Psoas muscle (tissue), 8 donors: Measurements from ENCODE around the gene PURA. TPM values are rescaled to one million over a fixed set of nuclear protein-coding genes. Genes with fewer than 3 reads are reported as not detected.

Experiments
- ATAC-seq, 4 donors: fragments of 200-7000 bp; cut with Tn5 transposase; one replicate each; pipeline ENCODE4 v1.9.1; 2020; ENCODE audit warnings: moderate library complexity in 3 of 4, mild to moderate bottlenecking in 2 of 4
- DNase-seq, 2 donors: peaks; one replicate each; pipeline ENCODE4 v3.0.0-alpha.2; 2020
- H3K27ac ChIP-seq: fragments of 200-600 bp; one replicate; pipeline ENCODE4 v1.8.0; 2022
- H3K27me3 ChIP-seq, 3 donors: fragments of 200-600 bp in 1 of 3; one replicate each; pipeline versions ENCODE4 v1.6.1 to v1.8.0; 2013 to 2022; ENCODE audit warnings: low read length in 2 of 3, mild to moderate bottlenecking in 2 of 3, moderate library complexity in 1 of 3; ENCODE audit not compliant: insufficient read depth in 3 of 3
- H3K36me3 ChIP-seq, 2 donors: fragments of 200-600 bp in 1 of 2; one replicate each; pipeline versions ENCODE4 v1.6.1 to v1.8.0; 2013 to 2022; ENCODE audit warnings: low read depth in 1 of 2, mild to moderate bottlenecking in 1 of 2, moderate library complexity in 1 of 2; ENCODE audit not compliant: insufficient read depth in 1 of 2
- H3K4me1 ChIP-seq: fragments of 200-600 bp; one replicate; pipeline ENCODE4 v1.8.0; 2022
- H3K4me3 ChIP-seq: fragments of 200-600 bp; one replicate; pipeline ENCODE4 v1.8.0; 2022; ENCODE audit warnings: mild to moderate bottlenecking
- H3K9me3 ChIP-seq: fragments of 200-600 bp; one replicate; pipeline ENCODE4 v1.8.0; 2022
- CTCF ChIP-seq: fragments of 200-600 bp; IDR thresholded peaks from one replicate; pipeline ENCODE4 v1.8.0; 2022; ENCODE audit warnings: antibody characterized with exemption
- WGBS, 3 donors: extraction: QIAGEN DNeasy Blood & Tissue Kit; methylation state at CpG; one replicate each; pipeline versions ENCODE4 v1.1.6 to v1.1.7; 2013; 5-methylcytosine and 5-hydroxymethylcytosine counted together
- intact Hi-C, 2 donors: fragments of 100-400 bp; cut with DNase I; formaldehyde crosslinking; loops; one replicate each; pipeline versions ENCODE4 v1.11.0 to v1.14.2; 2022
- polyA plus RNA-seq, 3 donors: library from polyadenylated mRNA; stranded (reverse); fragments of 200-250 nt; gene quantifications; one replicate each; pipeline ENCODE4 v1.2.3, GENCODE V29; 2013
- total RNA-seq, 4 donors: library from RNA; stranded (reverse); fragmentation: NEBNext Ultra II Directional in 2 of 4; extraction: Animal tissue kit (Norgen Biotek cat#: 25700) in 2 of 4; gene quantifications; one replicate each; pipeline versions ENCODE4 v1.2.1 to v1.2.4, GENCODE V29; 2021 to 2023
- donor health status: healthy with polysubstance abuse.
- donor health status: DM: no; HTN: no; CAD: no; lungs with moderate emphysema.
- donor health status: Bipolar disorder and iron deficiency.
- donor health status: healthy.
- donor health status: DM: yes; HTN: yes; CAD: no.
- donor health status: DM: no; HTN: no; CAD: no.
- donor health status: DM: no; HTN: no; CAD: no.
- donor health status: DM: yes; HTN: yes; CAD: no.

The PURA gene
- total and polyA plus RNA-seq, 7 donors = 3.2 to 20.4 (median 11.8) TPM

DNA sequence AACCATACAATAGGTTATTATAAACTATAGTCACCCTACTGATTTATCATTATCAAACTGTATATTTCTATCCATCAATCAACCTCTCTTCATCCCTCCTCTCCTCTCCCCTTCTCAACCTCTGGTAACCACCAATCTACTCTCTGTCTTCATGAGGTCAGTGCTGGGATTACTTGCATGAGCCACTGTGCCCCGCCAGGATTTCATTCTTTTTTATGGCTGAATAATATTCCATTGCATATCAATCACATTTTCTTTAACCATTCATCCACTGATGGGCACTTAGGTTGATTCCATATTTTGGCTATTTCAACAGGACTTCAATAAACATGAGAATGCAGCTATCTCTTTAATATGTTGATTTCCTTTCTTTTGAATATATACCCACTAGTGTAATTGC lies 10.8 kb upstream of the PURA start:
- no peak for ATAC-seq
- Histone ChIP-seq H3K4me1 (peaks cover 11% of the 10 kb centered on the region), H3K9me3 (no peaks in the 10 kb centered on the region), H3K27ac (no peak overlapping the region), H3K27me3 (no peaks in the 10 kb centered on the region), H3K36me3 (no peaks in the 10 kb centered on the region), H3K4me3 (no peak overlapping the region)
- intact Hi-C loops = no loop called here
- no peak for TF ChIP-seq CTCF
- DNase-seq = no peak
- 47 to 73% (median 59%) methylated on average over 1 of the region's 1 CpG for WGBS, 3 donors

GRCh38 chr5:140104100-140104499 lies 9.8 kb upstream of the PURA start:
- intact Hi-C loops = loop anchor here in 1 of 2 donors (2.0 kb wide), 1 partner anchor 31 kb away; no protein-coding TSS in a partner anchor
- Histone ChIP-seq H3K27me3 (no peaks in the 10 kb centered on the region), H3K9me3 (no peaks in the 10 kb centered on the region), H3K4me3 (no peak overlapping the region), H3K36me3 (no peaks in the 10 kb centered on the region), H3K4me1 (peaks cover 16% of the 10 kb centered on the region), H3K27ac (no peak overlapping the region)
- ATAC-seq (no peak), DNase-seq (no peak)
- no peak for TF ChIP-seq CTCF
- 67 to 79% (median 70%) methylated on average over 1 of the region's 1 CpG for WGBS, 3 donors

GRCh38 chr5:140106101-140106500 lies 7.8 kb upstream of the PURA start:
- intact Hi-C loops = no loop called here
- no peak for TF ChIP-seq CTCF
- Histone ChIP-seq H3K9me3 (no peaks in the 10 kb centered on the region), H3K36me3 (no peaks in the 10 kb centered on the region), H3K4me3 (peak overlapping the region; percentile 84), H3K27me3 (no peaks in the 10 kb centered on the region), H3K27ac (peak overlapping the region; percentile 99), H3K4me1 (peaks cover 32% of the 10 kb centered on the region)
- ATAC-seq = no peak
- no peak for DNase-seq
- 48 to 74% (median 54%) methylated on average over 5 of the region's 5 CpGs for WGBS, 3 donors

DNA sequence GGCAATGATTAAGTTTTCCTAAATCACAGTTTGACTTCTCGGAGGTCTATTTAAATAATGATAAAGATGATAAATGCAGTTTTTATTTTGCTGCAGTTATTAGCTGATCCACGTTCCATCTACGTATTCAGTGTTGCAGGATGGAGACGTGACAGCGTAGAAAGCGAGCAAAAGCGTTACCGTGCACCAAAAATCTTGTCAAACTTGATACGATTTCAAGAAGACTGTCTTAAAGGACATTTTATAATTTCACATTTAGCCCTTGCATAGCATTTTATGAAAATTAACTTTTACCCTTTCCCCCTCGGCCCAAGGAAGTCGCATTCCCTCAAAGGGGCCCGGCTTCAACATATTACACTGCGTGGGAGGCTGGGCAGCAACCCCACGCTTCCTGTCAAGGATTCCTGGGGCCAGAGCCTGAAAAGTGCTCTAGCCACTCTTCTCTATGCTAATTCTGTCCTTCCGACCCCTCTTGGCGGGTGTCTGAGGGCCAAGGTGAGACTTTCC lies 7.1 kb upstream of the PURA start:
- WGBS, 3 donors = 37 to 58% (median 38%) methylated on average over 16 of the region's 16 CpGs
- H3K36me3 ChIP-seq = no peaks in the 10 kb centered on the region
- no peaks in the 10 kb centered on the region for H3K27me3 ChIP-seq
- H3K27ac ChIP-seq = peak overlapping the region; percentile 99
- H3K4me3 ChIP-seq = peak overlapping the region; percentile 84
- DNase-seq (no peak), ATAC-seq (peak in 2 of 4 donors; percentile 1 to 4)
- no peaks in the 10 kb centered on the region for H3K9me3 ChIP-seq
- peaks cover 35% of the 10 kb centered on the region for H3K4me1 ChIP-seq
- no peak for TF ChIP-seq CTCF
- intact Hi-C loops = no loop called here
